ENCODE results near the gene DLX4.

Gene DLX4

DNA sequence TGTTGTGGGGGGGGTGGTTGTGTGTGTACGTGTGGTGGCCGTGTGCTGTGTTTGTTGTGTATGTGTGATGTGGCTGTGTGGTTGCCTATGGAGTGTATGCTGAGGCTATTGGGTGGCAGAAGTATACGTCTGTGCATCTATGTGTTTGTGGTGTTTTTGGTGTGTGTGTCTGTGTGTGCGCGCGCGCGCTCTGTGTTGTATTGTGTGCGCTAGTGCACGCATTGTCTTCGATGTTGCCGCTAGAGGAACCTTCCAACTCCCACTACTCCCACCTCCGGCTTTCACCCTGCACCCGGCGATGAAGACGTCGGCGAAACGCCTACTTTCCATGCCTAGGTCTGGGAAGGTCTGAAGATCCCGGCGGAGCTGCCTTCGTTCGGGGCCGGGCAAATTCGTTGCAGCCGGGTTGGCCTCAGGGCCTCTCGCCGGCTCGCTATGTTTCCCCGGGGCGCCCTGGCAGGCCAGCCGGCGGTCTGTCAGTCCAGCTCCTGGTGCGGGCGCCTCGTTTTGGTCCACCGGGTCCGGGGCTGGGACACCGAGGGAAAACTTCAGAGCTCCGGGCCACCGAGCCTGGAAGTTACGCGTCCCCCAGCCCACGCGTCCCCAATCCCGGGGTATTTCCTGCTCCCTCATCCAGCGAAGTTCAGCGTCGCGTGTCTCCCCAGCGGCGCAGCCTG lies 5.2 kb upstream of the DLX4 start:
- no peak overlapping the region for H3K27ac ChIP-seq (ENCODE audit: low read length)
- no peaks in the 10 kb centered on the region for H3K9me3 ChIP-seq (ENCODE audit: control insufficient read depth, low read depth, low read length)
- H3K4me3 ChIP-seq (ENCODE audit: low read length), result peak overlapping the region; percentile 44
- H3K36me3 ChIP-seq (ENCODE audit: control insufficient read depth, low read depth, low read length), result no peaks in the 10 kb centered on the region
- no peak overlapping the region for H3K9ac ChIP-seq (ENCODE audit: low read length)
- peaks cover 23% of the 10 kb centered on the region for H3K4me1 ChIP-seq (ENCODE audit: control insufficient read depth, low read depth, low read length)
- H3K27me3 ChIP-seq (ENCODE audit: control insufficient read depth, insufficient read depth, low read length), result peaks cover 88% of the 10 kb centered on the region

DNA sequence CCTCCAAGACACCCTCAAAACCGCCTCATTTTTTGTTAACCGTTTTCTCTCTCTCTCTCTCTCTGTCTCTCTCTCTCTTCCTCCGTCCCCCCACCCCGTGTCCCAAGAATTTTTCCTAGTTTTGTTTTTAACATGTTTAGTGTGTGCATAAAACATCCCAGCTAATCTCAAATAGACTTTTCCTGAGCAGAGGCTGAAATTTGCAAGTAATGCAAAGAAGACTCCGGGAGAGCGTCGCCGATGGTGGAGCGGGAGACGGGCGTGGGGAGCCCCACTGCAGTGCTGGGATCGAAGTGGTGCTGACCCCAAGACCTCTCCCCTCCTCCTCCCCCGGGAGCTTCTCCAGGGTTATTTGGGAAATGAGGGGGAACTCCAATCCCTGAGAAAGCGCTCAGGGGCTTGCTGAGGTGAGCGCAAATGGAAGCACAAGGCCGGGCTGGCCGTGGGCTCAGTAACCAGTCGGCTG lies 4.7 kb upstream of the DLX4 start:
- H3K9ac ChIP-seq (ENCODE audit: low read length), result no peak overlapping the region
- no peaks in the 10 kb centered on the region for H3K36me3 ChIP-seq (ENCODE audit: control insufficient read depth, low read depth, low read length)
- peaks cover 23% of the 10 kb centered on the region for H3K4me1 ChIP-seq (ENCODE audit: control insufficient read depth, low read depth, low read length)
- H3K4me3 ChIP-seq (ENCODE audit: low read length), result peak overlapping the region; percentile 44
- no peak overlapping the region for H3K27ac ChIP-seq (ENCODE audit: low read length)
- H3K9me3 ChIP-seq (ENCODE audit: control insufficient read depth, low read depth, low read length), result no peaks in the 10 kb centered on the region
- peaks cover 88% of the 10 kb centered on the region for H3K27me3 ChIP-seq (ENCODE audit: control insufficient read depth, insufficient read depth, low read length)

DNA sequence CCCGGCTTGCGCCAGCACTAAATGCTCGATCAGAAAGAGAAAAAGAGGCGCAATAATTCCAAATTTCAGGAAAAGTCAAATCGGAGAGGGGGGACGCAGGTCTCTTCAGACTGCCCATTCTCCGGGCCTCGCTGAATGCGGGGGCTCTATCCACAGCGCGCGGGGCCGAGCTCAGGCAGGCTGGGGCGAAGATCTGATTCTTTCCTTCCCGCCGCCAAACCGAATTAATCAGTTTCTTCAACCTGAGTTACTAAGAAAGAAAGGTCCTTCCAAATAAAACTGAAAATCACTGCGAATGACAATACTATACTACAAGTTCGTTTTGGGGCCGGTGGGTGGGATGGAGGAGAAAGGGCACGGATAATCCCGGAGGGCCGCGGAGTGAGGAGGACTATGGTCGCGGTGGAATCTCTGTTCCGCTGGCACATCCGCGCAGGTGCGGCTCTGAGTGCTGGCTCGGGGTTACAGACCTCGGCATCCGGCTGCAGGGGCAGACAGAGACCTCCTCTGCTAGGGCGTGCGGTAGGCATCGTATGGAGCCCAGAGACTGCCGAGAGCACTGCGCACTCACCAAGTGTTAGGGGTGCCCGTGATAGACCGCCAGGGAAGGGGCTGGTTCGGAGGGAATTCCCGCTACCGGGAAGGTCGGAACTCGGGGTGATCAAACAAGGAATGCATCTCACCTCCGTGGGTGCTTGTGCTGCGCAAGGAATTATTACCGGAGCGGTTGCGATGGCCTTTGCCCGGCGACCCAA lies 4.0 kb upstream of the DLX4 start:
- Histone ChIP-seq H3K27ac (ENCODE audit: low read length) (no peak overlapping the region), H3K9me3 (ENCODE audit: control insufficient read depth, low read depth, low read length) (no peaks in the 10 kb centered on the region), H3K36me3 (ENCODE audit: control insufficient read depth, low read depth, low read length) (no peaks in the 10 kb centered on the region), H3K4me3 (ENCODE audit: low read length) (peak overlapping the region; percentile 44), H3K4me1 (ENCODE audit: control insufficient read depth, low read depth, low read length) (peaks cover 23% of the 10 kb centered on the region), H3K27me3 (ENCODE audit: control insufficient read depth, insufficient read depth, low read length) (peaks cover 91% of the 10 kb centered on the region), H3K9ac (ENCODE audit: low read length) (no peak overlapping the region)

DNA sequence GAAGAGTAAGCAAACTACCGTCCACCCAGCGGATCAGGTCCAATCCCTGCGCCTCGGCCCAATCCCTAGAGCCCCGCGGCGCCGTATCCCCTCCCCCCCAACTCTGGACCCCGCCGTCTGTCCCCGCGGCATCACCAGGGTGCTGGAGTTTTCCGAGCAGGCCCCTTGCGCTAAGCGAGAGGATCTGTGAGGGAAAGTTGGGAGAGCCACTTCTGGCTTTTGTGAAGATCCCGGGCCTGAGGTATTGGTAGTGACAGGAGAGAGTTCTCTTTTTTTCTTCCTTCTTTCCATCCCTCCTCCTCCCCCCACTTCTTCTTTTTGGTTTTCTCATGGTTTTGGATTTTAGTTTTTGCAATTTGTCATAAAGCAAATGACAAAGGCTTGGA lies 3.5 kb upstream of the DLX4 start:
- Histone ChIP-seq H3K9ac (ENCODE audit: low read length) (no peak overlapping the region), H3K27me3 (ENCODE audit: control insufficient read depth, insufficient read depth, low read length) (peaks cover 96% of the 10 kb centered on the region), H3K27ac (ENCODE audit: low read length) (no peak overlapping the region), H3K36me3 (ENCODE audit: control insufficient read depth, low read depth, low read length) (no peaks in the 10 kb centered on the region), H3K9me3 (ENCODE audit: control insufficient read depth, low read depth, low read length) (no peaks in the 10 kb centered on the region), H3K4me3 (ENCODE audit: low read length) (peak overlapping the region; percentile 44), H3K4me1 (ENCODE audit: control insufficient read depth, low read depth, low read length) (peaks cover 23% of the 10 kb centered on the region)

DNA sequence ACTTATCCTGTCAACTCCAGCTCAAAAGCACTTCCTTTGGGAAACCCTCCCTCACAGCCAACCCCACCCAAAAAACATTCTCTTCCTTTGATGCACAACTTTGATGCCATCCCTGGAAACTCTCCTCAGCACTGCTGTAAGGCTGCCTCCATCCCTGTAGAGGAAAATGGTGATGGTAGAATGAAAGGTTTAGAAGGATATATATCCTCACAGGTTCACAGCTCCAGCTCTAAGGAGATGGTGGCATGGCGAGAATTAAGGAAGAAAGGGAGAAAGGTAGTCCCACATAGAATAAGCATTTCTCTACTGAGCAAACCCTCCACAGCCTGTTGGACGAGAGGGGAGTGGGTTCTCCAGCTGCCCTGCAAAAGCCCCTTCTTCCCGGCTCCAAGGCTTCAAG lies 2.2 kb upstream of the DLX4 start:
- H3K27me3 ChIP-seq (ENCODE audit: control insufficient read depth, insufficient read depth, low read length), result peaks cover 100% of the 10 kb centered on the region
- no peaks in the 10 kb centered on the region for H3K36me3 ChIP-seq (ENCODE audit: control insufficient read depth, low read depth, low read length)
- H3K4me1 ChIP-seq (ENCODE audit: control insufficient read depth, low read depth, low read length), result peaks cover 24% of the 10 kb centered on the region
- no peaks in the 10 kb centered on the region for H3K9me3 ChIP-seq (ENCODE audit: control insufficient read depth, low read depth, low read length)
- H3K27ac ChIP-seq (ENCODE audit: low read length), result no peak overlapping the region
- H3K4me3 ChIP-seq (ENCODE audit: low read length), result no peak overlapping the region
- H3K9ac ChIP-seq (ENCODE audit: low read length), result no peak overlapping the region

DNA sequence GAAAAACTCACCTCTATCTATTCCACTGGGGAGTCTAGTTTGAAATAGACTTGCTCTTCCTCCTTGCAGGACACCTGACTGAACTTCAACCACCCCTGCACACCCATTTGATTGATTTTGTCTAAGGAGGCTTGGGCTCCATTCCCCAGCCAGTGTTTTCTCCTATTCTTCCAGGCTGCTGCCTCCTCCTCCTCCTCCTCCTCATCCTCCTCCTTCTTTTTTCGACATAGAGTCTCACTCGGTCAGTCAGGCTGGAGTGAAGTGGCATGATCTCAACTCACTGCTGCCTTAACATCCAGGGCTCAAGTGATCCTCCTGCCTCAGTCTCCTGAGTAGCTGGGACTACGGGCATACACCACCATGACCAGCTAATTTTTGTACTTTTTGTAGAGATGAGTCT lies 1.8 kb upstream of the DLX4 start:
- H3K36me3 ChIP-seq (ENCODE audit: control insufficient read depth, low read depth, low read length), result no peaks in the 10 kb centered on the region
- H3K4me1 ChIP-seq (ENCODE audit: control insufficient read depth, low read depth, low read length), result peaks cover 25% of the 10 kb centered on the region
- peaks cover 100% of the 10 kb centered on the region for H3K27me3 ChIP-seq (ENCODE audit: control insufficient read depth, insufficient read depth, low read length)

DNA sequence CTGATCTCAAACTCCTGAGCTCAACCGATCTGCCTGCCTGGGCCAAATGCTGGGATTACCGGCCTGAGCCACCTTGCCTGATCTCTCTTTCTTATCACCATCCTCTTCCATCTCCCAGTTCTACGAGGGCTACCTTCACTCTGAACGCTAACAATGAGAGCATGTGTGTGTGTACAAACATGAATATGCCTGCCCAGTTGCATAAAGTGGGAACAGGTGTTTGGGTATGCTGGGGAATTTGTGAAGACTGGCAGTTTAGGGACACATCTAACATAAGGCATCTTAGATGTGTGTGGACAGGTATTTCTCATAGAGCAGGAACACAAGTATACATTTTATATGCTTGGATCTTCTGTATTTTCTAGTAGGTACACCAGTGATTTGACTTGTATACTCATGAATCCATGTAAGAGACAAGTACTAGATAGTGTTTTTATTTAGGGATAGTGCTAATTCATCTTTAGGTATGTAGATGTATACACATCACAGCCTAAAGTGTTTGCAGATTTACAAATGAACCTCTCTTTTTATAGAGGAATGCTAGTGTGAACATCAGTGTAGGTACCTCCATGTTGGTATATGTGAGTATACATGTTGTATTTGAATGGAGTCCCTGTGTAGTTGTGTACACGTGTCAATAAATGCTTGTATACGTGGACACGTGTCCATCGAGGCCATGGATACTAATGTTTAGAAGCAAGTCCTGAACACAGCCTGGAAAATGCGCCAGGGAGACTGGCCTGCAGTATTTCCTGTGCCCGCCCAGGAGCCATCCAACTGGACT lies 1.2 kb upstream of the DLX4 start:
- Histone ChIP-seq H3K4me3 (ENCODE audit: low read length) (peak overlapping the region; percentile 73), H3K9ac (ENCODE audit: low read length) (no peak overlapping the region), H3K36me3 (ENCODE audit: control insufficient read depth, low read depth, low read length) (no peaks in the 10 kb centered on the region), H3K4me1 (ENCODE audit: control insufficient read depth, low read depth, low read length) (peaks cover 21% of the 10 kb centered on the region), H3K27ac (ENCODE audit: low read length) (no peak overlapping the region), H3K27me3 (ENCODE audit: control insufficient read depth, insufficient read depth, low read length) (peaks cover 100% of the 10 kb centered on the region), H3K9me3 (ENCODE audit: control insufficient read depth, low read depth, low read length) (no peaks in the 10 kb centered on the region)

More for the DNA sequence above, 1.8 kb upstream of the DLX4 start:
- no peak overlapping the region for H3K27ac ChIP-seq (ENCODE audit: low read length)
- no peak overlapping the region for H3K9ac ChIP-seq (ENCODE audit: low read length)
- no peak overlapping the region for H3K4me3 ChIP-seq (ENCODE audit: low read length)
- no peaks in the 10 kb centered on the region for H3K9me3 ChIP-seq (ENCODE audit: control insufficient read depth, low read depth, low read length)

DNA sequence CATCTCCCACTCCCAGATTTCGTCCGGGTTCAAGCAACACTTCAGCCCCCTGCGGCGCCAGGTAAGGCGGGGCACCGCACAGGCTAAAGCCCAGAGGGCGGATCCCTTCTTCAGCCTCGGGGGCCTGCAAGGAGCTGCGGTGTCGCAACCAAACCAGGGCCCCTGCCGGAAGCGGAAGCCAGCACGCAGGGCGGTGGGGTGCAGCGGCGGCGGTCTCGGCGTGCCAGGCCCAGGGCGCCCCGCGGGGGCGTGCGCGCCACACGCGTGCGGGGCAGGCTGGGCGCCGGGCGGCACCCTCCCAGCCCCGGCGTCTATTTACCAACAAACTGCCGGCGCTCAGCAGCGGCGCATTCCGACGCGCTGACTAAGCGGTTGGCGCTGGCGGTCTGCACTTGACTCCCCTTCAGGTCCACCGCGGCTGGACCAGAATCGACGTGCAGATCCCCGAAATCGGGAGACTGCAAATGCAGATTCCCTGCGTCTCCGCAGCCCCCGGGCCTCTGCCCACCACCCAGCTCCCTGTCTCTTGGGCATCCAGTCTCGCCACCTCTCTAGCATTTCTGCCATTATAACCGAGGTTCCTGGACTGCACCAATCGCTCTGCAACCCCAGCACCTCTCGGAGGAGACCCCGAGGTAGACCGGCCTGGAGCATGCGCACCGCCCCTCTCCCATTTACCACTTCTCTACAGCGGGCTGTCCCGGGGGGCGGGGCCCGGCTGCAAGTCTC lies 421 bp upstream of the DLX4 start:
- no peak overlapping the region for H3K27ac ChIP-seq (ENCODE audit: low read length)

DNA sequence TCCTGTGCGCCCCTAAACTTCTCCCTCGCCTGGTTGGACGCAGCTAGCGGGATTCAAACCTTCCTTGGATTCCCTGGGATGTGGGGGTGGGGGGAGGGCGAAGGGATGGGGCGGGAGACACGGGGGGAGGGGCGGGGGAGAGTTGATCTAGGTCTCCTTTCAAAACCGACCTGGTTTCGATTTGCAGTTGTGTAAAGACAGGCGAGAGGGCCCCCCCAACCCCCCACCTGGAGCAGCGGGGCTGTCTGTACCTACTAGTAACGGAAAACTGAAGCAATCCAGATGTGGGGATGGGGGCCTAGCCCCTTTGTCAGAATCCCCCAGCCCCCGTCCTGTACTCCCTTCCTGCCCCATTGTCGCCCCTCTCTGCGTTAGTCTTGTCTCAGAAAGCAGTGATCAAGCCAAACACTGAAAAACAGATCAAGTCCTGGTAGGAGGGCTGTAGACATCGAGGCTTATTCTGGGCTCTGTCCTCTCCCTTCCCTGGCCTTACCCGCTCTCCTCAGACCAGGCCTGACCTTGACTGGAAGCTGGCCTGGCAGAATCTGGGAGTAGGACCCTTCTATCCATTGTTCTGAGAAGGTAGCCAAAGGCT lies 902 bp downstream of the DLX4 start:
- no peak overlapping the region for H3K27ac ChIP-seq (ENCODE audit: low read length)
- peak overlapping the region; percentile 73 for H3K4me3 ChIP-seq (ENCODE audit: low read length)
- peaks cover 3% of the 10 kb centered on the region for H3K4me1 ChIP-seq (ENCODE audit: control insufficient read depth, low read depth, low read length)
- no peak overlapping the region for H3K9ac ChIP-seq (ENCODE audit: low read length)
- no peaks in the 10 kb centered on the region for H3K36me3 ChIP-seq (ENCODE audit: control insufficient read depth, low read depth, low read length)
- H3K27me3 ChIP-seq (ENCODE audit: control insufficient read depth, insufficient read depth, low read length), result peaks cover 100% of the 10 kb centered on the region
- H3K9me3 ChIP-seq (ENCODE audit: control insufficient read depth, low read depth, low read length), result no peaks in the 10 kb centered on the region

More for the DNA sequence above, 421 bp upstream of the DLX4 start:
- Histone ChIP-seq H3K27me3 (ENCODE audit: control insufficient read depth, insufficient read depth, low read length) (peaks cover 100% of the 10 kb centered on the region), H3K9me3 (ENCODE audit: control insufficient read depth, low read depth, low read length) (no peaks in the 10 kb centered on the region), H3K4me1 (ENCODE audit: control insufficient read depth, low read depth, low read length) (peaks cover 13% of the 10 kb centered on the region), H3K9ac (ENCODE audit: low read length) (no peak overlapping the region), H3K4me3 (ENCODE audit: low read length) (peak overlapping the region; percentile 73), H3K36me3 (ENCODE audit: control insufficient read depth, low read depth, low read length) (no peaks in the 10 kb centered on the region)

DNA sequence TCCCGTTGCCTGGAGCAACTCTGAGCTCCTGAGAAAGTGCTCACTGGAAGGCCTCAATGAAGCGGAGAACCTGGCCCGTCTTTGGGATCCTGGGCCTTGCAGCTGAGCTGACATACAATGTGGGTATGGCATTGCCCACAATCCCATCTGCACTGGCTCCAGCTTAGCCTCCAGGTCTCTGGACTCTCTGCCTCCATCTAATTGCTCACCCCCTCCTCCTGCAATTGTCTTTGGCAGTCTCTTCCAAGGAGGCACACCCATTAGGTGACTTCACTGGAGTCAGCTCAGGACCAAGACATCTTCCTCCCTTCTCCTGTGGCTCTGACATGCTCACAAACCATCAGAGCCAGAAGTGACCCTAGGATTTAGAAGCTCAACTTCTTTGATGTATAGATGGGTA lies 1.5 kb downstream of the DLX4 start:
- Histone ChIP-seq H3K4me3 (ENCODE audit: low read length) (no peak overlapping the region), H3K4me1 (ENCODE audit: control insufficient read depth, low read depth, low read length) (peaks cover 2% of the 10 kb centered on the region), H3K9me3 (ENCODE audit: control insufficient read depth, low read depth, low read length) (no peaks in the 10 kb centered on the region), H3K36me3 (ENCODE audit: control insufficient read depth, low read depth, low read length) (no peaks in the 10 kb centered on the region), H3K27me3 (ENCODE audit: control insufficient read depth, insufficient read depth, low read length) (peaks cover 100% of the 10 kb centered on the region), H3K9ac (ENCODE audit: low read length) (no peak overlapping the region), H3K27ac (ENCODE audit: low read length) (no peak overlapping the region)
